ENCODE results near the gene FAM221B.

Gene FAM221B

DNA sequence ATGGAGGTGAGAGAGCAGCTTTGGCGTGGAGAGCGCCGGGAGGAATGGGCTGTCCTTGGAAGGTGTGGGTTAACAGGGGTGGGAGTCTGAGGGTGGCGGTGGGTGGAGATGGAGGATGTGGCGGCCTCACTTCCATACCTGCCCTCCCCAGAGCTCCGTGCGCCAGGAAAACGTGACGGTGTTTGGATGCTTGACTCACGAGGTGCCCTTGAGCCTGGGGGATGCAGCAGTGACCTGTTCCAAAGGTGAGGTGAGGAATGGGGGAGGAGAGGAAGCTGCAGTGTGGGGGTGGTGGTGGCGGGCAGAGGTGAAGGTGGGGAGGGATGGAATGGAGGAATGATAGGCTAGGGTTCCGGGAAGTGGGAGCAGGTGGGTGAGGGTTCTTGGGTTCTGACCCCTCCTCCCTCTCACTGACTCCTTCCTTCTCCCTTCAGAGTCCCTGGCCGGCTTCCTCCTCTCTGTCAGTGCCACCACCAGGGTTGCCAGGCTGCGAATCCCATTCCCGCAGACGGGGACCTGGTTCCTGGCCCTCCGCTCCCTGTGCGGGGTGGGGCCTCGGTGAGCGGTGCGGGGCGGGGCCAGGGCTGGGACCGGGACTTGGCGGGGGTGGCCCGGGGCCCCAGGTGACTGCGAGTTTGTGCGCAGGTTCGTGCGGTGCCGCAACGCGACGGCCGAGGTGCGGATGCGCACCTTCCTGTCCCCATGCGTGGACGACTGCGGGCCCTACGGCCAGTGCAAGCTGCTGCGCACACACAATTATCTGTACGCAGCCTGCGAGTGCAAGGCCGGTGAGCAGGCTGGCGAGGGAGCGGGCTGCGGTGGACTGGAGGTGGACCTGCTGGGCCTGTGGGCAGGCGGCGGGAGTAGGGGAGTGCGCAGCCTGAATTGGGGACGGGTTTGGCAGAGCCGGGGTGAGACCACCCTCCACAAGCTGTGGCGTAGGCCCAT, 17.6 kb upstream of the FAM221B start:
- DNase-seq = no peak

DNA sequence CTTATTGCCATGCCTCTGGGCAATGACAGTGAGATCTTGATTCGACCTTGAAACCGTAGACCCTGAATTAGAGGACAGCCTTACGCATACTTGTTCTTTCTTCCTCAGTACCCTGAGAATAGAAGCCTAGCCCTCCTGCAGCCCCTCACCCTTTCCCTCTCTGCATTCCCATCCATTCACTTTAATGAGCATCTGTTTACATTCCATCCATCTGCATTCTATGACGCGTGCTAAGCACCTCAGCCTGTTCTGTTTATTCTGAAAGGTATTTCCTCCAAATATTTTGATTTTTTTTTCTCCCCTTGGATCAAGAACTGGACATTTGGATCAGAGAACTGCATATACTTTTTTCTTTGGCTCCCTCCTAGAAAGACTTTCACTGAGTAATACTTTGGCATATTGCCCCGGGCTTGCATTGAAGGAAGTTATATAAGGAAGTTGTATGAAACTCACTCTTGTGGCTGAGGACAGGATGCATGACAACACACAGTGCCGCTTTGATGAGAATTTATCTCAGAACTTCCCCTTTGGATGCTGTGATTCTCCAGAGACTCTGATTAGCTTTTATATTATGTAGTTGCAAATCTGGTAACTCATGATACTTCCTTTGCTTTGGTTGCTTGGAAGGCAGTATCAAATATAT, 16.2 kb upstream of the FAM221B start:
- no peak for DNase-seq

DNA sequence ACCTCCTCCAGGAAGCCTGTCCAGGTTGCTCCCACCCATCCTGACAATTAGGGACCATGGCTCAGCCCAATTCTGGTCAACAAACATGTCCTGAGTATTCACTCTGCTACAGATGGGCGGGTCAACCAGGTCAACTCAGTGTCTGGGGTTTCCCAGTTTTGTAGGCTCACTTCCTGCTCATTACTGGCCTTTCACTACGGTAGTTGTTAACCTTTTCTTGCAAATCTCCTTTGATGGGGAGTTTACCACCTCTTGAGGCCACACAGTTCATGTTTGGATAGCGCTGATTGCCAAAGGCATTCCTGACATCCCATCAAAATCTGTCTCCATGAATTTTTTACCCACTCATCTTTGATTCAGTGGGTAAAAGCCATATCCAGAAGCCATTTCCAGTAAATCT, 14.3 kb upstream of the FAM221B start:
- no peak for DNase-seq

DNA sequence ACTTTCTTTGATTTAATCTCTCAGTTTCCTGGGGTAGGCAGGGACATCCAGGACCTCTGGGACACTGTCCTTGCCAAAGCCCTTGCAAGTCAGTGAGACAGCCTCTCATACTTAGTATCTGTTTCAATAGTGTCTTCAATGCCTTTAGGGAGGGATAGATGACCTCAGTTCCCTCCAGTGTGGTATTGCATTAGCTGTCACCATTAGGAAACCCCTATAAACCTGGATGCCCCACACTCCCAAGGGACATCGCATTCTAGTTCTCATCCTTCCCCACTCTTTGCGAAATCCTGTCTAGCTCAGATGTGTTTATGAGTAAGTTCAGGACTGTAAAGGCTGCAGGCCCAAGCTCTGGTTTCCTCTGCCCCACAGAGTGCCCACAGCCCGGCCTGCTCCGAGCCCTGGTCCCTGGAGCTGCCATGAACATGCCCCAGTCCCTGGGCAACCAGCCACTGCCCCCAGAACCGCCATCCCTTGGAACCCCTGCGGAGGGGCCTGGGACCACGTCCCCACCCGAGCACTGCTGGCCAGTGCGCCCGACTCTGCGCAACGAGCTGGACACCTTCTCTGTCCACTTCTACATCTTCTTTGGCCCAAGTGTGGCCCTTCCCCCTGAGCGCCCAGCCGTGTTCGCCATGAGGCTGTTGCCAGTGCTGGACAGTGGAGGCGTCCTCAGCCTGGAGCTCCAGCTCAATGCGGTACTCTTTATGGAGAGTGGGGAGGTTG, 13.7 kb upstream of the FAM221B start:
- DNase-seq = no peak

DNA sequence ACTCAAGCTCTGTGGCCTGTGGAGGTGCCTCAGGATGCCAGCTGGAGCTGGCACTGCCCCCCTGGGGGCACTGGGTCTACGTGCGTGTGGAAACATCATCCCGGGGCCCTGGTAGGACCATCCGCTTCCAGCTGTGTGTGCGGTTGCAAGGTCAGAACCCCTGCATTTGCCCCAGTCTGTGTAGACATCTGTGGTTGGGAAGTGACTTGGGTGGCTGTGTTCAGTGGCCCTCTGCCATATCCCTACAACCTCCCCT, 13.0 kb upstream of the FAM221B start:
- no peak for DNase-seq

DNA sequence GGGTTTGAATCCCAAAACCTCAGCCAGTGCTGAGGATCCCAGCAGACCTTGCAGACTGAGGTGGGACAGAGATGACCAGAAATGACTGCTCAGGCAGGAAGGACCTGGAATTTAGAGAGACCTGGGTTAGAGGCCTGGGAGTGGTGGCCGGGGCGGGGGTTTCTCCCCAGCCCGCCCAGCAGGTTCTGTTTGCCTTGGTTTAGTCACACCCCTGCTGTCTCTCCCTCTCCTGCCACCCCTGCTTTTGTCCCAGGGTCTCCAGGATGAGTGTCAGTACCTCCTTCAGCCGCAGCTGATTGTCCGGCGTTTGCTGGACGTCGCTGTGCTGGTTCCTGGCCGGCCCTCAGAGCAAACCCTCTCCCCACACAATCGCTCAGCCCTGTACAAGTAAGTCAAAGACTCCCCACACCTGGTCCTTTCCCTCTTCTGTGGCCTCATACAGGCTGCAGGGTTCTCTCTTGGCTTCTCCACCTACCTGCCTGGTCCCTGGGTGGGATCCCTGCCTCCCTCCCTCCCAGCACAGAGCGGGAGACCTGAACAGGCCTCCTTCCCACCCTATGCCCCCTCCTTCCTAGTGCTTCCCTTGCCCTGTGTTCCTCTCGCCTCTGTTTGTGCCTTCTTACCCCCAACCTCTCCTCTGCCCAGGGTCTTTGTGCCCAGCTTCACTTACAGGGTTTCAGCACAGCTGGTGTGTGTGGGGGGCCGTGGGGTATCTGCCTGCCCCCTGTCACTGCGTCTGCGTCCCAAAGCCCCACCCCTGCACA, 12.5 kb upstream of the FAM221B start:
- no peak for DNase-seq

DNA sequence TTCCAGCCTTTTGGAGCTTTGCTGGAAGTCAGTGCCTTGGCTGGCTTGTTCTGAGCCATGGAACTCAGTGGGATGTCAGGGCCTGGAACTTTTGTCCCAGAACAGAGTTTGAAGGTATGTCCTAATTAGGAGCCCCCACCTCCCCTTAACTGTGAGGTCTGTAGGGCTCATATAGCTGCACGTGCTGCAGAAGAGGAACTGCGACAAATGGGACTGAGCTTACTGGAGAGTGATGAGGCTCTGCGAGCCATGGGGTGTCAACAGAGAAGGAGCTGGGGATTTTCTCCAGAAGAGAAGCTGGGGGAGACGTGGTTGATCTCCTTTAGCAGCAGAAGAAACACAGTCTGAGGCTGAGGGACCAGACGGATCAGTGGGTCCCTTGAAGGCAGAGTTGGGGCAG, 11.4 kb upstream of the FAM221B start:
- no peak for DNase-seq

DNA sequence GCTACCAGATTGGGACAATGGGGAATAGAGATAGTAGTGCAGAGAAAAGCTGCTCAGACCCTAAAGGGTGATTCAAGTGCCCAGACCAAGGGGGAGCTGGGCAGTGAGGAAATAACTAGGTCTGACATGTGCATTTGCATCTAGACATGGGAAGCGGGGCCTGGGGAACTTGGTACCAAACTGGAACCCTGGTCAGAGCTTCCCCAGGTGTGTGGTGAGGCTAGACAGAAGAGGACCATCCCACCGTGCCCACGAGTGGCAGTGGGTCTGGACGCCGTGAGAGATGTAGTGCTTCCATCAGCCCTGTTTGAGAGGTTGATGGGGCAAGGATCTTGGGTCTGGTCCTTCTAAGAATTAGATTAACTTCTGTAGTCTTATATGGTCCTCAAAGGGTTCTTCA, 8.1 kb upstream of the FAM221B start:
- DNase-seq = no peak

DNA sequence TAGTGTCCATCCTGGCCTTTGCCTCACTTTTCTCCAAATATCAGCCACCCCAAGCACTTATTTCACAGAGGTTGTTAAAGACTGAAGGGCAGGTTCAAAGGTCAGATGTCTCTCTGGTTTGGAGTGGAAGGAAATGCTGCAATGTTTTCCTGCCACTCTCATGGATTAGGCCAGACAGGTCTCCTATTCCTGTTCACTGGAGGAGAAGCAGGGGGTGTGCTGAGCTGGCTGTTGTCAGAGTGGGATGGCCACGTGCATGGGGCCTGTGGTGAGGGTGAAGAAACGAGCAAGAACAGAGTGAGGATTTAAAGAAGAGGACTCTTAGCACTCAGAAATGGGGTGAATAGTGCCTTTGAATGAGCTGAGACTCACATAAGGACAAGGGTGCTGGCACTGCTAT, 7.2 kb upstream of the FAM221B start:
- DNase-seq = no peak

DNA sequence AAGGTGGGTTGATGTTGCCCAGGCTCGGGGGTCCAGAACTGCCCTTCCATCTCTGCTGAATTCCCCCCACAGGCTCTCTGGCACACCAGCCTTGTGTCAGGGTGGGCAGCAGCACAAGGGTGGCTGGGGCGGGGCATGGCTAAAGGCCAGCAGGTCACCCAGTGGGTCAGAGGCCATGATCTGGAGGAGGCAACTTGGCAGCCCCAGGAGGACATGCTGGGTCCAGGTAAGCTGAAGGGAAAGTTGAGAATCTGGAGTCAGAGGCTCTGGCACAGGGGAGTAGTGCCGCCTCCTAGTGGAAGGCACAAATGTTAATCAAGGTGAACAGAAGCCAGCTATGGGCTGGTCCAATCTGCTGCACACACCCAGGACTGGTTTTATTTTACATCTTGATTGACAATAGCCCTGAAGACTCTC, 6.7 kb upstream of the FAM221B start:
- no peak for DNase-seq

DNA sequence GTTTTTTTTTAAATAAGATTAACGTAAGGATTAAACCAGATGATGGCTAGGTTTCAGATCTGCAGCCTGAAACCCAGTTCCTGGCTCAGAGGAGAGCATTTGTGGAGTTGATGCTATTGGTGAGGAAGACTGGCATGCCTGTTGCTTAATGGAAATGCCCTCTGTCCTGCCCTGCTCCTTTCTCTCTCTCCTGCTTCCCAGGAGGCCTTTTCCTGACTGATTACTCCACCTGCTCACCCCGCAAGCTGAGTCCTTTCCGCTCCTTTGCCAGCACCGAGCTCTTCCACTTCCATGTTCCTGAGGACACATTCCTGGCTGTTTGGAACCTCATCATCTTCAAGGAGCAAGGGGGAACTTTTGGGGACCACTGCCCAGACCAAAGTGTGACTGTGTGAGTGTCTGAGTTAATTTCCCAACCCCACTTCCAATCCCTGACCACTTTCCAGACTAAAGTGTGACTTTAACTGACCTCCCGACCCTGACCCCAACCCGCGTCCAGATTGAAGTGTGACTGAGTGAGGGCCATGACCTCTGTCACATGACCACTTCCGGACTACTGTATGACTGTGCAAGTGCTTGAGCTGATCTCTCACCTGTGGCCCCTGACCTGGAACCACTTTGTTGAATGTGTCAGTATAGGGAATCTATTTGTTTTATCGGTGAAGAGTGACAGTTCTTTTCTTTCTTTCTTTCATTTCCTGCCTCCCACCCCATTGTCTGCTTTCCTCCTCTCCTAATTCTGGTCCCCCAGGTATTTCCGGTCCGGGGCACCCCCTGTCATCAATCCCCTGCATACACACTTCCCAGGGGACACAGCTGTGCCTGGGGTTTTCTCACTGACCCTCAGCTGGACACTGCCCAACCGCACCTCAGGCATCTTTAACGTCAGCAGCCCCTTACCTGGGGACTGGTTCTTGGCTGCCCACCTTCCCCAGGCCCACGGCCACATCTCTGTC, 6.0 kb upstream of the FAM221B start:
- no peak for DNase-seq

DNA sequence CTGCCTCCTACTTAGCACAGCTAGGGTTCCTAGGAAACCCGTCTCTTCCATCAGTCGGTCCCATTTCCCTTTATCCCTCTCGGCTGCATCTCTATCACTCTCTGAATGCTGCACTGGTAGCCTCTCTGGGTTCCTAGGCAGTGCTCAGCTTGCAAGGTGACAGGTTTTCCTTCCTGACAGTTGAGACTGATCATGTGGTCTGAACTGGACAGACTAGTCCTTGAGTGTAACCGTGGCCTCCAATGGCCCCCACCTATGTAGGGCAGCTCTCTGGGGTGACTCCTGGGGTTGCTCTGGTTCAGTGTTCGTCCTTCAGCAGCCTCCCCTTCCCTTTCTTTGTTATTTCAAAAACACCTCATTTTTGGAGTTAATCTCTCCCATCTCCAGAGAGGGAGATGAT, 4.3 kb upstream of the FAM221B start:
- no peak for DNase-seq

DNA sequence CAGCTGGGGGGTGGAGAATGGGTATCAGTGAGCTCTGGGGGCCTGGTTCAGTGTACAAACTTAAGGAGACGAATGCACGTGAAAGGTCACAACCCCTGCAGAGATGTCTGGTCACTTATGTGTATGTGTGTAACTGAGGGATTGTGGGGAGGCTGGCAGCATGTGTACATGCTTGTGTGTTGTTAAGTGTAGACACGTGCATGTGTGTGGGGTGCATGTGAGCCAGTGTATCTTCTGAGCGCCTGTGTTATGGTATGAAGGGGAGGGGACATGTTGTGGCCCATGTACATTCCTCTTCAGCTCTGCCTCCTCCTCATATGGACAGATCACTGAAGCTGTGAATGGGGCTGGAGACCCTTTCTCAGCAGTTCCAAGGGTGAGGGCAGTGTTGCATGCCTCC, 2.5 kb upstream of the FAM221B start:
- no peak for DNase-seq

DNA sequence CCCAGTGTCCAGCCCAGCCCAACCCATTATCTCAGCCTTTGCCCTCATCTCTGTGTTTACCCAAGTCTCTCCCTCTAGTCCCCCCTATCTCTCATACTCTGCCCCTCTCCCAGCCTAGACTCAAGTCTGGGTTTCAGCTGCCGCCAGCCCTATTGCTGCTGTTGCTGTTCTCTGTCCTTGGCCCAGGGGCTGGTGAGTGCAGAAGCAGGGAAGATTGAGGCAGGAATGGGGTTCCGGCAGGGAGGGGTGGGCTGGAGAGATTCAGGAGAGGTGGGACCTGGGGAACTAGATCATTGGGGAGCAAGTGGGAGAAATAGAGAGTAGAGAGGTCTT, 1.2 kb upstream of the FAM221B start:
- no peak for DNase-seq

DNA sequence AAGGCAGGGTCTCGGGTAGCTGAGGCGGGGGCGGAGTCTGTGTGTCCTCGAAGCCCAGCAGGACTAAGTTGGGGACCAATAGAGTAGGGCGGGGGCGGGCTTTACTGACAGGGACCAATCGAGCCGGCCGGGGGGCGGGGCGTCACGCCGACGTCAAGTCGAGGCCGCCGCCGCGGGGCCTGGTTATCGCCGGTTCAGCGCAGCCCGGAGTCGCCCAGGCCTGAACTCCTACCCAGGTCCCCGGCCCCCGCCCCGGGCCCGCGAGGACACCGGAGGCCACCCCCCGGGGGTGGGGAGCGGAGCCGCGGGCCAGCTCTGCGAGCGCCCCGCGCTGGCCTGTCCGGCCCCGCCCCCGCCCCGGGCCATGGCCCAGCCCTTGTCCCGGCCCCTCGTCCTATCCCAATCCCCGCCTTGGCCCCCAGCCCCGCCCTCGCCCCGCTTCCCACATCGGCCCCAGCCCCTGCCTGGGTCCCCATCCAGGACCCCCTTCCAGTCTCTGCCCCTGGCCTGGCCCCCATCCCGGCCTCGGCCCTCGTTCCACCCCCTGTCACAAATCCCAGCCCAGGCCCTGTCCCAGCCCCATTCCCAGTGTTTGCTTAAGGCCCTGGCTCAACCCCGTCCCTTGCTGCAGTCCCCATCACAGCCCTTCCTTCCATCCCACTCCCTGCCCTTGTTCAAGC, 692 bp upstream of the FAM221B start, which contains the start of gene TMEM8B:
Gene TMEM8B (plus strand): TSS at position 145 of the 680 bp plus-strand sequence. CDS start 220 bp downstream, at position 365.
- DNase-seq = peak; percentile 94 to 96

DNA sequence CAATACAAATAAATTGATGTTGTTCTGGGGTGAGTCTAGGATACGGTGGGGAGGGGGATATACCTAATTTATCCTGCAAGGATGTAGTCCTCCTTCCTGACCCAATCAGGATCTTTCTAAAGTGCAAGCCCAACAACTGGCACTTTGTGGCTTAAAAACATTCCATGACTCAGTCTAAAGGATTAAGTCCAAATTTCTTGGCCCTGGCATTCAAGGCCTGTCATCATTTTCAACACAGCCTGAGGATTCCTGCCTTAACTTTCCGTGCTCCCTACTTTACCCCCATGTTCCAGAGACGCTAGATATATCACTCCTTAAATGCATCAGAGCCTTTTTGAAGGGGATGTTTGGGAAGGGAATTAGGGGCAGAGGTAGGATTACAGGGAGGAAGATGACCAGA, 1.0 kb downstream of the FAM221B start:
- DNase-seq = no peak

DNA sequence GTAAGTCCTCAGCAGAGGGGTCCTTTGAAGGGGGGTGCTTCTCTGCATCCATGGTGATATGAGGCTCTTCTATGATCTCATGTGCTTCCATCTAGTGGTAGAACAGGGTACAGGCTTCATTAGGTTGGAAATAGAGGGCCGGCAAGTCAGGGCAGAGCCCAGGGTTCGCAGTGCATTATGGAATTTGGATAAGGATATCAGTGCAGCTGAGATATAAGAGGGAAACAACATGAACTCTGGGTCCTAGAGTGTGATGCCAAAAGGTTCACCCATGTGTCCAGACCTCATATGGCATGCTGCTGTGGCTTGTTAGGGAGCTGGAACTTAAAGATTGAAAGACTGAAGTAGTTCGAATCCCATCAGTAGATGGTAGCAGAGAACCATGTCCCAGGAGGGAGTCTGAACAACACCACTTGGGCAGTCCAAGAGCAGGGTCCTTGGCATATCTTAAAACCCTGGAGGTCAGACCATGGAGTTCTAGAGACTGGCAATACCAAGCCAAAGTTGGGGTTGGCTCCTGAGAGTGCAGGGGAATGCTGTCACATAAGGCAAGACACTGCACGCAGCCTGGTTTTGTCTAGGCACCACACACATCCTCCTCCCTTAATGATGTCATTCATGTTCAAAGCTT, 2.3 kb downstream of the FAM221B start:
- peak; percentile 40 to 59 for DNase-seq

DNA sequence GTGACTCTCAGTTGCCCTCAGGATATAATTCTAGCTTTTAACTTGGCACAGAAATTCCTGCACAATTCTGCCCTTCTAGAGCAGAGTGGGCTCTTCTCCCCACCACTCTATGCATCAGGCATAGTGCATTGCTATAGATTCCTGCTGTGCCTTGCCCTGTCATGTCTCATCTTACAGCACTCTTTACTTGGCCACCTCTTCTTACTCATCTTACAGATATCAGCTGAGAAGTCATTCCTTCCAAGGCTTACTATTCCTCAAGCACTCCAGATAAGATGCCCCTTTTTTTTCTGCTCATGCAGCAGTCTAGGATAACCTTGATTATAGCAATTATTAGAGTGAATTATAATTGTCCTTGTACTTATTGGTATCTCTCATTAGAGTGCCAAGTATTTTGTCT, 5.6 kb downstream of the FAM221B start:
- DNase-seq = no peak

DNA sequence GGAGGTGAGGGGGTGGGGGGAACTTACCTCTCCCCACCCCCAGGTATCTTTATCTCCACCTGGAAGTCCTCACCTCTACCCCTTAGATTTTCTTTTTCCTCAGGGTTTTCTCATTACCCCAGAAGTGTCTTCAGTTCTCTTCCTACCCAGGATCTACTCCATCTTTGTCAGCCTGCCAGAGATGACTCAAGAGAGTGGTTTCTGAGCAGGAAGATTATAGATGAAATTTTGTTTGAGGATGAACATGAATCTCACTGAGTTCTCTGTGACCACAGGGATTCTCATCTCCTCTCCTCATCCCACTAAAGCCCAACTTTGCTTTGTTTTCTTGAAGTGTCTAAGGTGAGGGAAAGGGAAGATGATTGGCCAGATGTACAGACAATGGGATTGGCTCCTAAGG, 8.5 kb downstream of the FAM221B start:
- no peak for DNase-seq

DNA sequence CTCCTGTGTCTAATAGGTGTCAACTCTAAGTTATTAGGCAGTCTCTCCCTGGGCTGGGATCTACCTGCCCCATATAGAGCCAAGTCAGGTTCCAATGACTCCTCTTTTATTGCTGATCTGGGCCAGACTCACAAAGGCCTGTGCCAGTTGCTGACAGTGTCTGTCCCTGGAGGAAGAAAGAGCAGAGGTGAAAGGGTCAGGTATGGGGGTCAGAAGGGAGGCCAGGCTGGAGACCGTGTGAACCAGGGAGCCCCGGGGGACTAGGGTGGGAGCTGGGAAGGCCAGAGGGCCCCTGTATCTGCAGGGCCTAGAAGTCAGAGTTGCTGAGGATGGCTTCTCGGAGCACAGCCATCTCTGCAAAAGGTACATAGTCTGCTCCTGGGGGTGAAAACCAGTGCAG, 10.2 kb downstream of the FAM221B start:
- DNase-seq = no peak

DNA sequence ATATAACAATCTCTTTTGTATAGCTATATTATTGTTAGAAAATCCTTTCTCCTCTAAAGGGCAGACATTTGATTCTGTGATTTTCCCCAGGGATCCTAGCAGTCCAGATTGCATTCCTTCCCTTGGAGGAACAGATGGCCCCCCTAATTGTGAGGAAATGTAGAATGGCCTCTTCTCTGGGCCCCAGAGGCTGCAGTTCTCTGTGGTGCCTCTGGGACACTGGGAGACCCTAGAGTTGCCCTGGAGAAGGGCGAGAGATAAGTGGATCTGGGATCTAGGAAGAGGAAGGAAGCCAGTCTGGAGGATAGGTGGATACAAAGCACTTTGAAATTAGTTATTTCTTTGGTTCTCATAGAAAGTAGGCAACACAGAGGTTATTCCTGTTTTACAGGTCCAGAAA, 11.8 kb downstream of the FAM221B start:
- no peak for DNase-seq

All from activated T-cell treated with anti-CD3 and anti-CD28 coated beads, Interleukin-2, amount 50 U/mL, for 48 hours (primary cell).